GM19238 (cell line): ENCODE results near the gene ST6GALNAC4.

Experiments used
- DNase-seq: peaks from one replicate; pipeline ENCODE4 v3.0.0; 2011; ENCODE audit warnings: low spot score; ENCODE audit not compliant: insufficient read length

The ST6GALNAC4 gene

GRCh38 chr9:127916720-127917581 is at the start of gene ST6GALNAC4:
ST6GALNAC4 (minus strand) TSS chr9:127917041; CDS start chr9:127916419, 622 bp downstream.
- peak; percentile 94 for DNase-seq

- no peak for DNase-seq
These were observed 49.1 kb upstream of the ST6GALNAC4 start for GRCh38 chr9:127965953-127966352.

GRCh38 chr9:127963359-127964064 is 46.7 kb upstream of the ST6GALNAC4 start:
- no peak for DNase-seq

- DNase-seq = no peak
These were observed 46.2 kb upstream of the ST6GALNAC4 start for GRCh38 chr9:127963041-127963358.

GRCh38 chr9:127962278-127962677 is 45.4 kb upstream of the ST6GALNAC4 start:
- no peak for DNase-seq

- DNase-seq = no peak
These were observed 44.8 kb upstream of the ST6GALNAC4 start for GRCh38 chr9:127961613-127962155.

- DNase-seq = no peak
These were observed 44.3 kb upstream of the ST6GALNAC4 start for GRCh38 chr9:127961155-127961490.

- no peak for DNase-seq
These were observed 43.7 kb upstream of the ST6GALNAC4 start for GRCh38 chr9:127960410-127961154.

- DNase-seq = no peak
These were observed 43.1 kb upstream of the ST6GALNAC4 start for GRCh38 chr9:127959841-127960409.

- no peak for DNase-seq
These were observed 42.6 kb upstream of the ST6GALNAC4 start for GRCh38 chr9:127959398-127959797.

GRCh38 chr9:127958728-127959127 is 41.9 kb upstream of the ST6GALNAC4 start:
- DNase-seq = no peak

GRCh38 chr9:127955294-127956015 is 38.6 kb upstream of the ST6GALNAC4 start:
- DNase-seq = peak; percentile 75

- DNase-seq = no peak
These were observed 38.0 kb upstream of the ST6GALNAC4 start for GRCh38 chr9:127954831-127955293.

GRCh38 chr9:127953768-127954505 is 37.1 kb upstream of the ST6GALNAC4 start:
- DNase-seq = no peak

- no peak for DNase-seq
These were observed 36.3 kb upstream of the ST6GALNAC4 start for GRCh38 chr9:127953154-127953553.

- DNase-seq = no peak
These were observed 33.9 kb upstream of the ST6GALNAC4 start for GRCh38 chr9:127950513-127951289.

GRCh38 chr9:127949827-127950512 is 33.1 kb upstream of the ST6GALNAC4 start:
- no peak for DNase-seq

- no peak for DNase-seq
These were observed 31.2 kb upstream of the ST6GALNAC4 start for GRCh38 chr9:127947841-127948710.
